ENCODE data around the gene ATP1A4.
"Not testable (repeated sequence)": the region's sequence is repeated elsewhere in the genome, so short reads cannot be mapped to it uniquely, and the experiment has no call there.

ATP1A4 gene

DNA sequence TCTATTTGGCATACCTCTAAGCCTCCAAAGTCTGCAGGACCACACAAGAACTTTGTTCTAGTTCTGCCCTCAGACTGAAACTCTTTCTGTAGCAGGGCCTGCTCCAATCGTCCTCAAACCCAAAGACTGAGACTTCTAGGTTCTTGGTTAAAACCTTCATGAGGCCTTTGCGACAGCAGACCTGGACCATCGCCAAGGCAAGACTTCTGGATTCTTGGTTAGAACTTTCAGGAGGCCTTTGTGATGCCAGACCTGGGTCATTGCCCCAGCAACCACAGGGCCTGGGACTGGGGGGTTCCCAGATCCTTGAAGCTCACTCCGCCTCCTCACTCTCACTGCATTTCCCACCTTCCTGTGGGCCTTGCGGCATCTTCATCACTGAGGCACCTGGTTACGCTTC is at the start of gene ATP1A4:
TSS of gene ATP1A4 (plus strand) at position 301 of the 400 bp plus-strand sequence. CDS start 438 bp downstream, outside the sequence.
- no peak for DNase-seq

DNA sequence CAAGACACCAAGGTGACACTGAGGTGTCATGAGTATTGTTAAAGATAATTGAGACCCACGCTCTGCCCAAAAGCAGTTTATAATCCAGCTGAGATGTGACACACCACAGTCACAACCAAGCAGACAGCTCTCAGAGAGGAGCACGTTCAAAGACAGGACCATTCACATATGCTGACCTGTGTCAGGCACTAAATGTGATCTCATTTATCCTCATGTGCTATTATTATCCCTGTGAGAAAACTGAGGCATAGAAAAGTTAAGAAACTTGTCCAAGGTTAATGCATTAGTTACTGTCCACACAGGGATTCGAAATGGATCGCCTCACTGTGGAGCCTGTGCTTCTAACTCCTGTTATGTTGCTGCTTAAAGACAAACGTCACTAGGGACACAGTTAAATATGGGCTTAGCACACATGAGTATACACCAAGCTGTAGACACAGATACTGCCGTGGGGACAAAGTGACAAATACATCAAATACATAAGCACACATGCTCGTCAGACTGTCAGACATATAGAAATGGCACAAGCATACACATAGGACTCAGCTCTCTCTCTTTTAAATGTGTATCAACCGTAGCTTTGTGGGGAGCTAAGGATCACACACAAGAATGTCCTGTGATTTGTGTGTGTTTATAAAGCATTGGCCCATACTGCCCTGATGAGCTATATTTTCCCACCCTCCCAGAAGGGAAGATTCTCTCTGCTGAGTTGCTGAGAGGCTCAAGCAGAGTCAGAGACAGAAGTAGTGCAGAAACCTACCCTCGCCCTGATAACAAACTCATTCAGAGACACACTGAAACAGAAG is 49.5 kb upstream of the ATP1A4 start:
- DNase-seq, result no peak

DNA sequence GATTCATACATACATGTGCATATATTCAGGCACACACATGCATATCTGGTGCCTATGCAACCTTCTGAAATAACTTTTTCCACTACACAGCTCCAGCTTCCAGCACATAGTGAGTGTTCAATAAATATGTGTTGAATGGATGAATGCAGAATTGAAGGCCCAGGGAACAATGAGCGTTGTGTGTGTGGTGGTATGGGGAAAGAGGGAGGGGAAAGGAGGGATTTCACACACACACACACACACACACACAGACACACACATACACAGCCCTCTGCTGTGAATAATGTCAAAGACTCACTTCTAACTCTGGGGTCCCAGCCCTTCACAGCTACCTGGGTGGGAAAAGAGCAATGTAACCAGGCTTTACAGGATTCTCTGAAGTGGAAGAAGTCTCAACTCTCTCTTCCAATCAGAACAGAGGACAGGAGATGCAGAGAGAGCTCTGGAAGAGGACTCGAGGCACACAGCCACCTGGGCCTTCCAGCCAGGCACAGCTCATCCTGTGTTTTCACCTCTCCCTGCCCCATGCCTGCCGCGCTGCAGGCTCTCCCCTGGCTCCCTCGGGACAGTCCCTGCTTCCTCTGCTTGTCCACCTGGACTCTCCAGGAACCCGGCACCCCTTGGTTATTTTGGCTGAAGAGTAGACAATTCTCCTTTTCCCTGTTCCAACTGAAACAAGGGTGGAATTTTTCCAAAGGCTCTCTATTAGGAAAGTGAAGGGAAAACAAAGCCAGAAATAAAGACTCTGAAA is 47.6 kb upstream of the ATP1A4 start:
- no peak for DNase-seq

DNA sequence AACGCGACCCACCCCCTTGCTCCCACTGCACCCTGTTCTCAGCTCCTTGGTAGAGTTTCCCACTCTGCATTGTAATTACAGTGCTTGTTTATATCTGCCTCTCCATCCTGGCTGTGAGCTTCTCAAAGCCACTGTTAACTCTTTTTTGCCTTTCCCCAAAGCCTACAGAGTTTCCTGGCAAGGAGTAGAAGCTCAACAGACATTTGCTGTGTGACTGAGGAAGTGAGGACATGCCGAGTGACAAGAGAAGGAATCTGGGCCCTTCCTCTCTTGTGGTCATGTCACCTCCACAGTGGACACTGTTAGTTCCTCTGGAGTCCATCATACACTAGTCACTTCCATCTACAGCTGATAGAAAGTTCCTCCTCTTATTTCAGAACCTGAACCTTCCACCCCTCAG is 46.9 kb upstream of the ATP1A4 start:
- DNase-seq, result no peak

DNA sequence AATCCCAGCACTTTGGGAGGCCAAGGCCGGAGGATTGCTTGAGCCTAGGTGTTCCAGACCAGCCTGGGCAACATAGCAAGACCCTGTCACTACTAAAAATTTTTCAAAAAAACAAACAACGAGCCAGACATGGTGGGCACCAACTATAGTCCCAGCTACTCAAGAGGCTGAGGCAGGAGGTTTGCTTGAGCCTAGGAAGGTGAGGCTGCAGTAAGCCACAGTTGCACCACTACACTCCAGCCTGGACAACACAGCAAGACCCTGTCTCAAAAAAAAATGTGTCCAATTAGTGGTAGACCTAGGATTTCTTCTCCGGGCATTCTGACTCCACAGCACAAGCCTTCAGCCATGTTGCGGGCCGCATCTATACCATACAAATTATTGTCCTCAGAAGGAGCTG is 46.2 kb upstream of the ATP1A4 start:
- DNase-seq, result no peak

DNA sequence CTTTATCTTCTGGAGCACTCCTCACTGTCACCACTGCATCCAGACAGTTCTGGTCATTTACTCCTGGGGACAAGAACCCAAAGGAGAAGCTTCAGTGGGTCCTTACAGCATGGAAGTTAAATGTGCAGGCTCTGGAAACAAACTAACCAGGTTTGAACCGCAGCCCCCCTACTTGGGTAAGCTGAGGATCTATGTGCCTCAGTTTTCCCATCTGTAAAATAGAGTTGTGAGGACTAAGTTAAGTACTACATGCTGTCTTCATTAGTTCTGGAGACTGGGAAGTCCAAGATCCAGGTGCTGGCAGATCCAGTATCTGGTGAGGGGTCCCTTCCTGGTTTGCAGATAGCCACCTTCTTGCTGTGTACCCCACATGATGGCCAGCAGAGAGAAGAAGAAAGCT is 43.9 kb upstream of the ATP1A4 start:
- DNase-seq, result no peak

DNA sequence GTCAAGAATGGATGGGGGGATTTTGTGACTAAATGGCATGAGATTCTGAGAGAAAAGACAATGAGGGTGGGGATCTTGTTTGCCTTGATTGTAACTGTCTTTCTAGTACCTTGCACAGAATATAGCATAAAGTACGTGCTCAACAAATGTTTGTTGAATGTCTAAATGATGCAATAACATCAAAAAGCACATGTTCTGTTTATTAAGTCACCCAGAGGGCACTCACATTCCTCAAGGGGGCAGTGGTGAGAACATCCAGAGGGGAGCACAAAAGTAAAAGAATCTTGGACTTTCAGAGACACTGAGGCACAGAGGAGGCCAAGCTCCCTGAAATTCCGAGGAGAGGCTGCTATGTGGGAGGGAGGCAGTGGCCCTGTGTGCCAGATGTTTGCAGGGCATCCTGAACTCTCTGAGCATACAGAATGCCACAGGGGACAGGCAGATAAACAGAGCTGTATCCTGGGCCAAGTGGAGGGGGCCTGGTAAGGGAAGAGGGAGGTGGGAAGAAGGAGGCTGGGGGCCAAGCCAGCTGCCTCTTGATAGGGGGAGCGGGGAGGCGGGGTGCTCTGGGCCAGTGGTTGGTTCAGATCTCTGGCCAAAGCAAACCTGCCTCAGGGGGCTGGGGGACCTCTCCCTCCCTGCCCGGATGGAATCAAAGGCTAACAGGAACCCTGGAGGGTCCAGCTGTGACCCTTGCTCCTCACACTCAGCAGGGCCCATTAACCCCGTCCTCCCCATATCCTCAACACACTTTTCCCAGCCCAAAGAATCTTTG is 42.3 kb upstream of the ATP1A4 start:
- DNase-seq, result no peak

DNA sequence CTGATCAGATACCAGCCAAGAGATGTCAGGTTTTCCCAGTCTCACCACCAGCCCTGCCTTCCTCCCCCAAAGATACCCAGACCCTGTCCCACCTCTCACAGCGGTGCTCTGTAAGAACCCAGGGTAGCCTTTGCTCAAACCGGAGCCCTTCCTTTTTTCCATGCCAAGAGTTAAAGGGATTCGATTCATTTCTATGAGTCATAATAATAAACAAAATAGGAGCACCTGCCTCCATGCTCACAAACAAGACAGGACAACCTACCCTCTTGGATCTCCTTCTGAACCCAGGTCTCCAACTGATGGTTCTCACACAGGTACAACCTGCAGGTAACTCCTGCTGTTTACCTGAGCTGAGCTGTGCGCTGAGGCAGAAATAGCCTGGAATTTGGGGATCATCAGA is 41.7 kb upstream of the ATP1A4 start:
- DNase-seq, result no peak

DNA sequence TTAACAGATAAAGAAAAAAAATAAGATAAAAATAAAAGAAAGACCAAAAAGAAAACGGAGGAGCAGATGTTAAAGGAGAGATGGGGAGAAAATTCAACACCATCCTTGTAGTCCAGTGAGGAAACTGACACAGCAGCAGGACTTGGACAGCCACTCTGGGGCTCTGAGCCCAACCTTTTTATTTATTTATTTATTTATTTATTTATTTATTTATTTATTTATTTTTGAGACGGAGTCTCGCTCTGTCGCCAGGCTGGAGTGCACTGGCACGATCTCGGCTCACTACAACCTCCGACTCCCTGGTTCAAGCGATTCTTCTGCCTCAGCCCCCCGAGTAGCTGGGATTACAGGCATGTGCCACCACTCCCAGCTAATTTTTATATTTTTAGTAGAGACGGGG is 39.9 kb upstream of the ATP1A4 start:
- DNase-seq, result not testable (repeated sequence)

DNA sequence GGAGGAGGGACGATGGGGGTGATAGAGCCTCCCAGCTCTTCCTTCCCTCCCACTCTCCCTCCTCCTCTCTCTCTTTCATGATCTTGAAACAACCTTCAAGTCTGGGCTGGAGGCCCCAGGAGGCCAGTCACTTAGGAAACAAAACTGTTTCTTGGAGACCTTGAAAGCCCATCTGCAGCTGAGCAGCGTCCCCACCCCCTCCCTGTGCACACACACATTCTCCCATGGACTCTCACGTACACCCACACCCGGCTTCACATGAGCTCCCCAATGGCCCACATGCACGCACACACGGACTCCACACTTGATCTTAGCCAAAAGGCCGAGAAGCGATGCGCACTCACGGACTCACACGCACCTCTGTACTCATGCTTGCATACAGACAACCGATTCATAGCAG is 39.0 kb upstream of the ATP1A4 start:
- DNase-seq, result no peak

DNA sequence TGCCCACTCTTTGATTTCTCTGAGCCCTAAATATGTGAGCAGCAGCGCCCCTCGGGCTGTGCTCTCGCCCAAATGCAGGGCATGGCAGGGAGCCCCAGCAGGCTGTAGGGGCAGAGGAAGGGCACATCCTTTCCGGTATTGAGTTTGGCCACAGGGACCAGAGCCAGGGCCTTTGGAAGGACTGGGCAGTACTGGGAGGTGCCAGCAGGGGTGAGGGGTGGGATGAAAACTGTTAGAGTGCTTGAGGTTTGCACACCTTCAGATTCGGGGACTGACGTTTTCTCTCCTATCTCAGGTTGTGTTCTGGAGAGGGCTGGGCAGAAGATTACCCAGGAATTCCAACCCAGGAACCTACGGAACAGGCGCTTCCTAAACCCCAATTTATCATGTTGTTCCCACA is 38.0 kb upstream of the ATP1A4 start:
- no peak for DNase-seq

DNA sequence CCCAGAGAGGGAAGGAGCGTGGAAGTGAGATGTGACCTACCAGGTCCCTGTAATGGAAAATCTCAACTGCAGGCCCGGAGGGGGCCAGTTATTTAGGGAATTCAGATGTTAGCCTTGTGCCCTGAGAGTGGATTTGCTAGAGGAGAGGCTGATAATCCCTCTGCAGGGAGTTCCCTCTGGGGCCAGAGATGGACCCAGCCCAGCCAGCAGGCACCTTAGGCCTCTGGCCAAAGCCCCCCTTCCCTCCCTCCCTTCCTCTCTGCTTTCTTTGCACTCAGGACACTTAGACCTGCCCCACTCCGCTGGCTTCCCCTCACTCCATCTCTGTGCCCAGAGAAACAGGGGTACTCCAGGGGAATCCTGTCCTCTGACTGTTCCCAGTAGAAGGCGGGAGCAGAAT is 37.3 kb upstream of the ATP1A4 start:
- no peak for DNase-seq

DNA sequence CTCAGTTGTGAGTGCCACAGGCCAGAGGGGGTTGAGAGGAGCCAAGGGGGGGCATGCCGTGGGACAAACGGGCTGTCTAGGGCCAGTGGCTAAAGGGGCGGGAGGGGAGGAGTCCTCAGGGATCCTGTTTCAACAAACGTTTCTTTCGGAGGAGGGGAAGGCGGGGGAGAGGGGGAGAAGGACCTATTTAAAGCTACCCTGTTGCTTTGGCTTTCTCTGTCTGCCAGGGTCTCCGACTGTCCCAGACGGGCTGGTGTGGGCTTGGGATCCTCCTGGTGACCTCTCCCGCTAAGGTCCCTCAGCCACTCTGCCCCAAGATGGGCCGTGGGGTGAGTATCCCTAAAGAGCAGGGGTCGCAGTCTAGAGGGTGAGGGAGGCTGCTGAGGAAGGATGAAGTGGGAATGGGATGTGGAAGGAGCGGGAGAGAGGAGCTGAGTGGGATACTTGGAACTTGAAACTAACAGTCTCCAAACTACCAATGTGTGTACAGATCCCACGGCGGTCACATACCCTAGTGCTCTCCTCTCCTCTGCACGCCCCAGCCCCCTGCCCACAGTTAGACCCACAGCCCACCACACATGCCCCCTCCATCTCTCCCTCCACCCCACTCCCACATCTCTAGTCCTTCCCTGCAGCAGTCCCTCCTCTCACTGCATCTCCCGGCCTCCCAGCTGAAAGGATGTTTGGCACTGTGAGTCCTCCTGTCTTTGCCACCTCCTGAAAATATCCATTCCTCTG is 35.7 kb upstream of the ATP1A4 start, which contains the start of gene ATP1A2:
TSS of gene ATP1A2 (plus strand) at position 215 of the 738 bp plus-strand sequence. CDS start at position 318, 103 bp downstream.
- DNase-seq, result no peak

DNA sequence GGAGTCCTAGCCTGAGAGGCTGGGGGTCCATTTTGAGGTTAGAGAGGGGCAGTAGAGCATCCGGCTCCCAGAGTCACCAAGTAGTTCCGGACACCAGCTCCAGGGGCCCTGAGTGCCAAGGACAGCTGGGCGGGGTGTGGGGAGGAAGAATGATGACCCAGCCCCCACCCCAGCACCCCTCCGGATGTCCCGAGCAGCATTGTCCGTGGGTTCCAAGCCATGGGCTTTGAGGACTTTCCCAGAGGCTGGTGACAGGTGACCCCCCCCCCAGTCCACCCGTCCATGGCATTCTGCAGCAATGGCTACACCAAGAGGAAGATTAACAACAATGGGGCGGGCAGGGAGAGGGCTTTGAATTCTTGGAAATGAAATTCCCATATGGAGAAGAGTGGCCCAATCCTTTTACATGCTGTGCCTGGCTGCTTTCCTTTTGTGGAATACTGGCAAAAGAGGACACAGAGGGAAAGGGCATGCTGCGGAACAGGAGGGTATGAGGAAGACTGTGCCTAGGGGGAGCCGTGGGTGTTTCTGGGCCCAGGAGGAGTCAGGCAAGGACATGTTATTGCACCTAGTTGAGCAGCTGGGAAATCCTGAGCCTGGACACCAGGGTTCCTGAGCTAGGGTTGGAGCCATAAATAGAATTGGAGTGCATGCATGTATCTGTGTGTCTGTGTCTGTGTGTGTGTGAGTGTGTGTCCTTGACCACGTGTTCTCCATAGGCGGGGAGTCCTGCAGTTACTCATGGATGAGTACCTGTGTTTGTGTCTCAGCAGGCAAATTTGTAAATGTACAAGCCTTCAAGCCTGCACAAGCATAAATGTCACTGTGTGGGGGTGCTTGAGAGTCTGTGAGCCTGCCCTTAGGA is 34.9 kb upstream of the ATP1A4 start:
- DNase-seq, result no peak

DNA sequence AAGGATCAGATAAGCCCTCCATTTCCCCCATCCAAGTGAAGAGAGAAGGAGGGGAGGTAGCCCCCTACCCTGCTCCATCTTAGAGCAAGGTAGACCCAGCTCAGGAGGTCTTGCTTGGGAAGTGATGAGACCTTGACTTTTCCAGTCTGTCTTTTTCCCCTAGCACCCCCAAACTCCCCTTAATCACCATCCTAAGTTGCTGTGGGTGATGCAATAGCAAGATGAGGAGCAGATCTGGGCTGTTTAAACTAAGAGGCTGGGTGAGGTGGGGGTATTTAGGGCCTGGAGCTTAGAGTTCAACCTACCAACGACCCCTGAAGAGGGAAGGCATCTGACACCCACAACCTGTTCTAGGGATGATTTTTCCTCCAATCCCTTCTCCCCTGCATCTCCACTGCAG is 34.1 kb upstream of the ATP1A4 start:
- DNase-seq, result no peak

DNA sequence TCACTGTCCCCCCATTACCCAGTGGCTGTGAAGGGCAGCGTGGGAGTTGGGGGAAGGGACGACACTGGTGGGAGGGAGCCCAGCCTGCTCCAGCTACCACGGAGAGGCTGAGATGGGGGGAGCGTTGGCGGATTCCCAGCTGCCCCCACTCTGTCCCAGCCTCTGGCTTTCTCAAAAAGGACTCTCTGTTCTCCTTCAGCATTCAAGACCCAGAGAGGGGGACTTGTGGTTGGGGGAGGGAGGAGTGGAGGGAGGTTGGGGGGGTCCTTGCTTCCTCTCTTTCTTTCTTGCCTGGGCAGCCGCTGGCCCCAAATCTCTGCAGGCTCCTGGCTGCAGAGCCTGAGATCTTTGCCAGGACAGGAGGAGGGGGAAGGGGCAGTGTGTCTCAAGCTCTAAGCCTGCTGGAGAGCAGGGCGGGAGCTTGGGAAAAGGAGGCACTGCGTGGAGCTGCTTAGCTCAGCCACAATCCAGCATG is 33.7 kb upstream of the ATP1A4 start:
- no peak for DNase-seq

DNA sequence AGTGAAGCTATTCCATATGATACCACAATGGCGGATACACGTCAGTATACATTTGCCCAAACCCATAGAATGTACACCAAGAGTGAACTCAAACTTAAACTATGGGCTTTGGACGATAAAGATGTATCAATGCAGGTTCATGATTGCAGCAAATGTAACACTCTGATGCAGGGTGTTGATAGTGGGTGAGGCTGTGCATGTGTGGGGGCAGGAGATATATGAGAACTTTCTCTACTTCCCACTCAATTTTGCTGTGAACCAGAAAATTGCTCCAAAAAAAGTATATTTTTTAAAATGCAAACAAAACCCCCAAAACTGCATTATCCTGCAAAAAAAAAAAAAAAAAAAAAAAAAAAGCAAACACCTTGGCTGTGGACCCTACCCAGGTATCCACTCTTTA is 32.5 kb upstream of the ATP1A4 start:
- no peak for DNase-seq

DNA sequence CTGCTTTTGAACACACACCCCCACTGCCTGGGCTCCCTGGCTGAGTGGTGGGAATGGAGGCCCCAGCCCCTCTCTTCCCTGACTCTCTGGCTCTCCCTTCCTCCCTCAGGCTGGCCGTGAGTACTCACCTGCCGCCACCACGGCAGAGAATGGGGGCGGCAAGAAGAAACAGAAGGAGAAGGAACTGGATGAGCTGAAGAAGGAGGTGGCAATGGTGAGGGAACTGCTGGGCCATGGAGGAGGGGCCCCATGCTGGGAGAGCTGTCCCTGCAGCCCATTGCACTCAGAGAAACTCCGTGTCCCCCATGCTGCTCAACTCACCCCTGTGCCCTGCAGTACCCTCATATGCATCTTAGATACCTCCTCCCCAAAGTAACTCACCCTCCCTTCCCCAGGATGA is 30.6 kb upstream of the ATP1A4 start:
- no peak for DNase-seq

DNA sequence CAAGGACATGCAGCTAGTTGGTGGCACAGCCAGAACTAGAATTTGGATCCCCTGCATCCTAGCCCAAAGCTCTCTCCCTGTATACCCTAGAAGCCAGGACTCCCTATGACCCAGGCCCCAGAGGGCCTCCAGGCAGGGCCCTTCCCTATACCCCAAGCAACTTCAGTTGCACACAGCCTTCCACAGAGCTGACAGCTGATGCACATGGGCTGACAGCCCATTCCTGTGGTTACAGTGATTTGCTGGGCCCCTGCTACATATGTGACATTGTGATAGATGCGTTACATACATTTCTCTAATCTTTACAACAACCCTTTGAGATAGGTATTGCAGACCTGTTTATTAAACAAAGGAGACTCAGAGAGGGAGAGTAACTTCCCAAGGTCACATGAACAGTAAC is 30.0 kb upstream of the ATP1A4 start:
- no peak for DNase-seq

DNA sequence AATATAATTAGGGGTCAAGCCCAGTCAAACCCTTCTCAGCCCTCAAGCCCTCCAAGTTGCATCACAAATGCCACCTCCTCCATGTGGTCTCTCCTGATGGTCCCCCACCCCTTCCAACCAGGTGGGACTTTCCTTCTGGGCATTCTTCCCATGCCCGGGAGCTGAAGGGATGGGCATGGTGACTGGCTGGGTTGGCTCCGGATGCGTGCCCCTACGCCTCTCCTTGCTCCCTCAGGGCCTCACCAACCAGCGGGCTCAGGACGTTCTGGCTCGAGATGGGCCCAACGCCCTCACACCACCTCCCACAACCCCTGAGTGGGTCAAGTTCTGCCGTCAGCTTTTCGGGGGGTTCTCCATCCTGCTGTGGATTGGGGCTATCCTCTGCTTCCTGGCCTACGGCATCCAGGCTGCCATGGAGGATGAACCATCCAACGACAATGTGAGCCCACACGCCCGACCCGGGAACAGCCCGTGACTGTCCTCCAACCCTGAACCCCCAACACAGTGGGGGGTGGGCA is 28.4 kb upstream of the ATP1A4 start:
- DNase-seq, result no peak

DNA sequence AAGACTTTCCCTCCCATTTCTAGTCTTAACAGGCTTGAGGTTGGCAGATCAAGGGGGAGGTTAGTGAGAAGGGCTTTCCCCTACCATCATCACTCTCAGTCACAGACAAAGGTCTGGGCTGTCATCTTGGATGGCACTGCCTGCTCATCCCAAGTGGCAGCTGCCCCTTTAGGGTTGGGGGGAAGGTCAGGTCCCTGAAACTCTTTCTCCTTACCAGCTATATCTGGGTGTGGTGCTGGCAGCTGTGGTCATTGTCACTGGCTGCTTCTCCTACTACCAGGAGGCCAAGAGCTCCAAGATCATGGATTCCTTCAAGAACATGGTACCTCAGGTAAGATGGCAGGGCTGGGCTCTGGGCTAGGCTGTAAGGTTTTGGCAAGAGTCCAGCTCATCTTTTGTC is 27.7 kb upstream of the ATP1A4 start:
- DNase-seq, result no peak

Data from bone marrow (tissue), 2 donors.